Esophagus muscularis mucosa (tissue), 4 donors: ENCODE data around the gene TMEM115. TPM values are rescaled to one million over a fixed set of nuclear protein-coding genes. Genes with fewer than 3 reads are reported as not detected.

ENCODE experiments used
- DNase-seq: peaks from one replicate; pipeline ENCODE4 v3.0.0-alpha.2; 2017; ENCODE audit errors: extremely low spot score
- H3K27ac ChIP-seq, 4 donors: fragments of 200-600 bp; sonication (generic); replicated peaks in 1 of 4; 1 replicate in 3 of 4; 2 replicates in 1 of 4; pipeline ENCODE4 v1.5.1; 2016 to 2019; ENCODE audit warnings: mild to moderate bottlenecking in 1 of 4
- H3K27me3 ChIP-seq, 4 donors: fragments of 200-600 bp; sonication (generic); one replicate each; pipeline versions ENCODE4 v1.5.1 to v1.6.0; 2016 to 2019
- H3K36me3 ChIP-seq, 4 donors: fragments of 200-600 bp; sonication (generic); one replicate each; pipeline ENCODE4 v1.5.1; 2016 to 2019
- H3K4me1 ChIP-seq, 4 donors: fragments of 200-600 bp; sonication (generic); one replicate each; pipeline ENCODE4 v1.5.1; 2016 to 2019
- H3K4me3 ChIP-seq, 4 donors: fragments of 200-600 bp; sonication (generic); 1 replicate in 2 of 4; 2 replicates in 2 of 4; pipeline ENCODE4 v1.5.1; 2016 to 2019; ENCODE audit warnings: mild to moderate bottlenecking in 4 of 4, moderate library complexity in 1 of 4
- H3K9me3 ChIP-seq, 4 donors: fragments of 200-600 bp; sonication (generic); 1 replicate in 3 of 4; 2 replicates in 1 of 4; pipeline ENCODE4 v1.5.1; 2016 to 2019
- CTCF ChIP-seq, 3 experiments: fragments of 200-600 bp in 2 of 3; fragments of 450-650 bp in 1 of 3; sonication (generic) in 2 of 3; IDR thresholded peaks; one replicate each; pipeline ENCODE4 v1.5.1; 2017 to 2019; ENCODE audit warnings: antibody characterized with exemption in 3 of 3, mild to moderate bottlenecking in 2 of 3, moderate library complexity in 1 of 3
- EP300 ChIP-seq: sonication (generic); formaldehyde crosslinking; IDR thresholded peaks from one replicate; pipeline ENCODE4 v1.6.1; 2017; ENCODE audit warnings: antibody characterized with exemption
- POLR2A ChIP-seq: fragments of 450-650 bp; IDR thresholded peaks from one replicate; pipeline ENCODE4 v1.6.1; 2017; ENCODE audit warnings: antibody characterized with exemption, moderate library complexity, mild to moderate bottlenecking, low read depth
- POLR2AphosphoS5 ChIP-seq, 2 donors: sonication (generic); formaldehyde crosslinking; IDR thresholded peaks; one replicate each; pipeline ENCODE4 v1.6.1; 2017; ENCODE audit warnings: antibody characterized with exemption in 2 of 2
- WGBS: methylation state at CpG from one replicate; pipeline ENCODE4 v1.1.5; 2018; 5-methylcytosine and 5-hydroxymethylcytosine counted together
- intact Hi-C: fragments of 100-400 bp; cut with DNase I; formaldehyde crosslinking; loops from one replicate; pipeline ENCODE4 v1.15.1; 2023
- total RNA-seq, 4 donors: library from RNA; depleted of rRNA; stranded (reverse); fragments of >200 nt; gene quantifications; one replicate each; pipeline versions ENCODE4 v1.1.0 to v1.2.1, GENCODE V29; 2016

Gene TMEM115
- total RNA-seq, 4 donors from 2014 or later, result 37.0 to 85.6 (median 66.3) TPM

- no peaks in the 10 kb centered on the region for H3K36me3 ChIP-seq
- no peak overlapping the region for H3K27ac ChIP-seq
- DNase-seq, result no peak
- no peaks in the 10 kb centered on the region for H3K4me1 ChIP-seq
- H3K27me3 ChIP-seq, result no peaks in the 10 kb centered on the region
- intact Hi-C loops, result no loop called here
- WGBS, result 83% methylated on average over 20 of the region's 22 CpGs
- TF ChIP-seq POLR2A (no peak), EP300 (no peak), POLR2AphosphoS5 (IDR thresholded peaks at IDR 0.05) (no peak), CTCF (IDR thresholded peaks at IDR 0.05) (no peak)
- H3K4me3 ChIP-seq, result no peak overlapping the region
- H3K9me3 ChIP-seq, result no peaks in the 10 kb centered on the region
Observed at GRCh38 chr3:50374363-50375257, 15.3 kb upstream of the TMEM115 start.

DNA sequence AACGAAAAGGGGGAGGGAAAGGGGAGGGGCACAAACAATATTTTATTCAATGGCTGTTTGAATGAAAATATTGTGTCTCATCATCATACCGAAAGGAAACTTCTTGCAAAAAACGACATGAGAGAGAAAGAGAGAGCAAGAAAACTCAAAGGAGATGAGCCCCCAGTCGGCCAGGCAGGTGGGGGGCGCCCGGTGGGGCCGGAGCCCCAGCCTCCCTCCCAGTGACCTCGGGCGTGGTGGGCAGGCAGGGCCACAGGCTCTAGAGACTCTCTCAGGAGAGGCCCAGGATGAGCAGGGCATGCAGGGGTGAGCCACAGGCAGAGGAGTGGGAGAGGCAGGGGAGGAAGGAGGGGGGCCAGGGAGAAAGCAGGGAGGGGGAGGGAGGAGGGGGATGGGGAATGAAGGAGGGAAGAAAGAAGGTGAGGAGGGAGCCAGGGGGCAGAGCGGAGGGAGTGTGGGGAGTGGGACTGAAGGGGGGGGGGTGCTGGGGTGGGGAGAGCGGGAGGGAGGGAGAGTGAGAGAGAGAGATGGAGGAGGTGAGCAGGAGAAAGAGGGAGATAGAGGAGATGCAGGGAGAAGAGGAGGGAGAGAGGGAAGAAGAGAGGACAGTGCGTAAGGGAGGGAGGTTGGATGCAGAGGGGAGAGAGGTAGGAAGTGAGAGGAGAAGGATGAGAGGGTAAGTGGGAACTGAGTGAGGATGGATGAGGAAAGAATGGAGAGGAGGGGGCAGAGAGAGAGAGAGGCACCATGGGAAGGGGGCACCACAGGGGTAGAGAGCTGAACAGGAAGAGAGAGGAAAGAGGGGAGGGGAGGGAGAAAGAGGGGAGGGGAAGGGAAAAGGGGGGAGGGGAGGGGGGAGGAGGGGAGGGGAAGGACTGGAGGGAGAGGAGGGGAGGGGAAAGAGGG is 14.1 kb upstream of the TMEM115 start:
- Histone ChIP-seq H3K4me1 (no peaks in the 10 kb centered on the region), H3K27ac (no peak overlapping the region), H3K4me3 (no peak overlapping the region), H3K36me3 (no peaks in the 10 kb centered on the region), H3K9me3 (no peaks in the 10 kb centered on the region), H3K27me3 (no peaks in the 10 kb centered on the region)
- WGBS, result 53% methylated on average over 12 of the region's 12 CpGs
- intact Hi-C loops, result no loop called here
- no peak for DNase-seq
- TF ChIP-seq POLR2AphosphoS5 (IDR thresholded peaks at IDR 0.05) (no peak), CTCF (IDR thresholded peaks at IDR 0.05) (no peak), EP300 (no peak), POLR2A (no peak)

DNA sequence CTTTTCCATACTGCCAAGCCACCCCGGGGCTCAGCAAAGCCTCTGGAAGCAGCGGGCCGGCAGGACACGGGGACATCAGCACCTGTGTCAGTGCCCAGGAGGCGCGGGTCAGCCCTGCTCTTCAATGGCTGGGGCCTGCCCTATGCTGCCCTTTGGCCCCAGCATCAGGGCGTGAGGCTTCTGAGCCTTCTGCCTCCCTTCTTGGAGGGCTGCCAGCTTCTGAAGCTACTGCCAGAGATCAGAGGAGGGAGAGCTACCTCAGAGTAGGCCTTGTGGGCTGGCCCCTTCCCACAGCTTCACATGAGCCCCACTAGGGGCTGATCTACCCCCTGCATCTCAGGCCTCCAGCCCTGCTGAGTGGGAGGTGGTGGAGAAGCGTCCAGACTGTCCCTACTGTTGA is 13.0 kb upstream of the TMEM115 start:
- H3K4me1 ChIP-seq, result no peaks in the 10 kb centered on the region
- no peaks in the 10 kb centered on the region for H3K9me3 ChIP-seq
- no peaks in the 10 kb centered on the region for H3K36me3 ChIP-seq
- WGBS, result 71% methylated on average over 7 of the region's 8 CpGs
- DNase-seq, result no peak
- intact Hi-C loops, result no loop called here
- no peaks in the 10 kb centered on the region for H3K27me3 ChIP-seq
- no peak overlapping the region for H3K4me3 ChIP-seq
- TF ChIP-seq POLR2A, result no peak
- no peak for TF ChIP-seq EP300
- TF ChIP-seq POLR2AphosphoS5 (IDR thresholded peaks at IDR 0.05), result no peak
- TF ChIP-seq CTCF (IDR thresholded peaks at IDR 0.05), result no peak
- no peak overlapping the region for H3K27ac ChIP-seq

DNA sequence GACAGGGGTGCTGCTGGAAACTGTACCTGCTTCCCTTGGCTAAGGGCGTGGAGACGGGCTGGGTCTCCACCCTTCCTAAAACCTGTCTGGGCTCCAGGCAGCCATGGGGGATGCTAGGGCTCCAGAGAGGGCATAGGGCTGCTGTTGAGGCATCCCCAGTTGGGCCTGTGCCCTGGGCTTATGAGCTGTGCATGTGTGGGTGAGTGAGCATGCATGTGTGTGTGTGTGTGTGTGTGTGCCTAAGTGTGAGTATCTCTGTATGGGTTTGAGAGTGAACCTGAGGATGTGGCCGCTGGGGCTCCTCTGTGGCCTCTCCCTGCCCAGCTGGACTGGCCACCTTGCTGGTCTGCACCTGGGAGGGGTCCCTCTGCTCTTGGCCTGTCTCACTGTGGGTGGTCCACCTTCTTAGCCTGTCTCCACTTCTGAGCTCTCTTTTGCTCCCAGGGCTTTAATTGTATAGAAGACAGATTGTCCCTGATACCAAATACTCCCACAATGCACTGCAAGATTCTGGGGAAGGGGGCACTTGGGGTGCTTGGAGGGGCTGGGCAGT is 11.9 kb upstream of the TMEM115 start:
- intact Hi-C loops, result no loop called here
- no peak for DNase-seq
- WGBS, result 80% methylated on average over 3 of the region's 3 CpGs
- H3K9me3 ChIP-seq, result no peaks in the 10 kb centered on the region
- H3K27me3 ChIP-seq, result no peaks in the 10 kb centered on the region
- no peaks in the 10 kb centered on the region for H3K4me1 ChIP-seq
- no peak for TF ChIP-seq EP300
- H3K36me3 ChIP-seq, result no peaks in the 10 kb centered on the region
- no peak overlapping the region for H3K27ac ChIP-seq
- no peak overlapping the region for H3K4me3 ChIP-seq

DNA sequence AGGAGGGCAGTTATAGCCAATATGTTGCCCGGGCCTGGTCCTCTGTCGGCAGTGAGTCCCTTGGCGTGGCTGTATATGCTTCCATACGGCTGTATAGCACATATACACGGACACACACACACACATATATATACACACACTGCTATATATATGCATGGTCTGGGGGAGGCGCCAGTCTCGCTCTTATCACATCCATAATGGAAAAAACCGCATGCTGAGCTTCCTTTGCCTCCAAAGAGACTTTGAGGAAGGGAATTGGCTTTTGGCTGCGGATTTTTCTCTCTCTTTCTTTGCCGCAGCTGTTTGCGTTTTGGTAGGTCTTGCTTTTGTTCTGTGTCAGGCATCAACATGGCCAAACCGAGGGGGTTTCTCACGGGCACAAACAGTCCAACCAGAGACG is 11.3 kb upstream of the TMEM115 start:
- no peak overlapping the region for H3K4me3 ChIP-seq
- H3K4me1 ChIP-seq, result peaks cover 1 to 4% (median 4%) of the 10 kb centered on the region in 4 donors
- no peaks in the 10 kb centered on the region for H3K9me3 ChIP-seq
- no peaks in the 10 kb centered on the region for H3K36me3 ChIP-seq
- no peak for DNase-seq
- intact Hi-C loops, result no loop called here
- H3K27me3 ChIP-seq, result no peaks in the 10 kb centered on the region
- TF ChIP-seq POLR2AphosphoS5 (IDR thresholded peaks at IDR 0.05), result no peak
- TF ChIP-seq CTCF (IDR thresholded peaks at IDR 0.05), result no peak
- no peak for TF ChIP-seq EP300
- no peak overlapping the region for H3K27ac ChIP-seq
- 62% methylated on average over 12 of the region's 14 CpGs for WGBS
